ENCODE data around the gene PSME3IP1. TPM values are rescaled to one million over a fixed set of nuclear protein-coding genes. Genes with fewer than 3 reads are reported as not detected.

Gene PSME3IP1
- total RNA-seq, 1 donor from 2014 or later: 77.8 TPM

DNA sequence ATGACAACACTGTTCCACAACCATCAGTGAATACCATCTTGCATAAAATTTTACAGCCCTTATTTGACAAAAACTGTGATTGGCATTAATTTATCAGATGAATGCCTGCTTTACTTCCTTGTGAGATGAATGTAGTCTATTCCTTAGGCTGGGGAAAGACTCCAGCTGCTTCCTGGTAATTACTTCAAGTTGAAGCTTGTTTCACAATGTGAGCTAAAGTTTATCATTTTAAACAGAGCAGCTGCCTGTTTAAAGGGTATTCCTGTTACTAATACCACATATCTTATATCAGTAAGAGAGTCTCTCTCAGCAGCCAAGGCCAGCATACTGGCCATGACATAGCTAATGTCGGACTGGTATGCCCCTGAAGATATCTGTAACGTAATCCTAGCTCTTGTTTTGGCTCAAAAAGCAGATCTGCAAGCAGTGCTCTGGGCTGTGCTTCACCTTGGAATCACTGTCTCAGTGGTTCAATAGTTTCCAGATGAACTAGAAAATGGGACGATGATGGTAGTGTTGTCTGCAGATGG lies 46.0 kb upstream of the PSME3IP1 start:
- Histone ChIP-seq H3K27ac (no peak overlapping the region), H3K4me1 (no peaks in the 10 kb centered on the region), H3K4me3 (no peak overlapping the region), H3K36me3 (peaks cover 96% of the 10 kb centered on the region), H3K27me3 (no peaks in the 10 kb centered on the region), H3K9me3 (no peaks in the 10 kb centered on the region)
- DNase-seq (no peak), ATAC-seq (no peak)
- TF ChIP-seq, protein P1, sequence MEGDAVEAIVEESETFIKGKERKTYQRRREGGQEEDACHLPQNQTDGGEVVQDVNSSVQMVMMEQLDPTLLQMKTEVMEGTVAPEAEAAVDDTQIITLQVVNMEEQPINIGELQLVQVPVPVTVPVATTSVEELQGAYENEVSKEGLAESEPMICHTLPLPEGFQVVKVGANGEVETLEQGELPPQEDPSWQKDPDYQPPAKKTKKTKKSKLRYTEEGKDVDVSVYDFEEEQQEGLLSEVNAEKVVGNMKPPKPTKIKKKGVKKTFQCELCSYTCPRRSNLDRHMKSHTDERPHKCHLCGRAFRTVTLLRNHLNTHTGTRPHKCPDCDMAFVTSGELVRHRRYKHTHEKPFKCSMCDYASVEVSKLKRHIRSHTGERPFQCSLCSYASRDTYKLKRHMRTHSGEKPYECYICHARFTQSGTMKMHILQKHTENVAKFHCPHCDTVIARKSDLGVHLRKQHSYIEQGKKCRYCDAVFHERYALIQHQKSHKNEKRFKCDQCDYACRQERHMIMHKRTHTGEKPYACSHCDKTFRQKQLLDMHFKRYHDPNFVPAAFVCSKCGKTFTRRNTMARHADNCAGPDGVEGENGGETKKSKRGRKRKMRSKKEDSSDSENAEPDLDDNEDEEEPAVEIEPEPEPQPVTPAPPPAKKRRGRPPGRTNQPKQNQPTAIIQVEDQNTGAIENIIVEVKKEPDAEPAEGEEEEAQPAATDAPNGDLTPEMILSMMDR (IDR thresholded peaks at IDR 0.05): no peak
- intact Hi-C loops (cut with DNase I): no loop called here

DNA sequence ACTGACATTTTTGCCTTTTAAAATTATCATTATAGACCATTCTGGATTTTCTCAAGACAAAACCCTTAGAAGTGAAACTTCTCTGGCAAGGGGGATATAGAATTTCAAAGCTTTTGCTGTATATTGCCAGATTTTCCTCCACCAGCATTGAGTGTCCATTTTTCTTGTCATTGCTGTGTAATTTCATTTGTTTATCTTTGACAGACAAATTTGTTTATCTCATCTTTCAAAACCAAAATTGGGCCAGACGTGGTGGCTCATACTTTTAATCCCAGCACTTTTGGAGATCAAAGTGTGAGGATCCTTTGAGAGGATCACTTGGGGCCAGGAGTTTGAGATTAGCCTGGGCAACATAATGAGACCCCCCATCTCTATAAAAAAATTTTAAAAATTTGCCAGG lies 43.2 kb upstream of the PSME3IP1 start:
- no peaks in the 10 kb centered on the region for H3K9me3 ChIP-seq
- ATAC-seq: no peak
- H3K4me3 ChIP-seq: no peak overlapping the region
- H3K27me3 ChIP-seq: no peaks in the 10 kb centered on the region
- intact Hi-C loops (cut with DNase I): no loop called here
- DNase-seq: no peak
- no peak overlapping the region for H3K27ac ChIP-seq
- no peaks in the 10 kb centered on the region for H3K4me1 ChIP-seq
- peaks cover 97% of the 10 kb centered on the region for H3K36me3 ChIP-seq
- TF ChIP-seq, protein P1 (IDR thresholded peaks at IDR 0.05): no peak

DNA sequence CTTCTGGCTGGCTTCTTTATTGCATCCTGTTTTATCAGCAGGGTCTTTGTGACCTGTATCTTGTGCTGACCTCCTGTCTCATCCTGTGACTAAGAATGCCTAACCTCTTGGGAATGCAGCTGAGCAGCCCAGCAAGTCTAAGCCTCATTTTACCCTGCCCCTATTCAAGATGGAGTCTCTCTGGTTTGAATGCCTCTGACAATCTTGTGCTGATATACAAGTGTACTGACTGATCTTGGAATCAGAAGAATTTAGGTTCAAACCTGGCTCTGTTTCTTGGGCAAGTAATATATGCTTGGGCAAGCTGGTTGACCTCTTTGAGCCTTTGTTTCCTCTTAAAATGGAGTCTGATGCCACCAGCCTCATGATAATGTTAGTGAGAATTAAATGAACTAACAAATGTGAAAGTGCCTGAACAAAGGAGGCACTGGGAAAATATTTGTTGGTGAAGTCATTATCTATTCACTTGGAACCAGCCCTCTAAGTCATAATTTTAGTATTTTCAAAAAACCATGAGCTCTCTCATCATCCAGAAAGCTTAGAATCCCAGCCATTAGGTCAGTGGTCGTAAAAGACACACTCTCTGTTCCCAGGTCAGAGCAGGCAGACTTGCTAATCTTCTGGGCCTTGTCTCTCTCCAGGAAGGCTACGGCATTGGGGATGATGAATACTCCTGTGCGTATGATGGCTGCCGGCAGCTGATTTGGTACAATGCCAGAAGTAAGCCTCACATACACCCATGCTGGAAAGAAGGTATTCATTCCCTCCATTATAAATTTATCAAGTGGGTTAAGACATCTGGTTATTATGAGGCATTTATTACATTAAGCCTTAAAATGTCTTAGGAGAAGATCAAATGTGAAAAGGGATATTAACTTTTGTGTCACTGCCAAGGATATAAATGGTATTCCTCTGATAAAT lies 41.1 kb upstream of the PSME3IP1 start:
- DNase-seq (no peak), ATAC-seq (no peak)
- Histone ChIP-seq H3K9me3 (no peaks in the 10 kb centered on the region), H3K36me3 (peaks cover 95% of the 10 kb centered on the region), H3K27me3 (no peaks in the 10 kb centered on the region), H3K4me3 (no peak overlapping the region), H3K27ac (no peak overlapping the region), H3K4me1 (no peaks in the 10 kb centered on the region)
- intact Hi-C loops (cut with DNase I): no loop called here
- TF ChIP-seq, protein P1 (IDR thresholded peaks at IDR 0.05): no peak

DNA sequence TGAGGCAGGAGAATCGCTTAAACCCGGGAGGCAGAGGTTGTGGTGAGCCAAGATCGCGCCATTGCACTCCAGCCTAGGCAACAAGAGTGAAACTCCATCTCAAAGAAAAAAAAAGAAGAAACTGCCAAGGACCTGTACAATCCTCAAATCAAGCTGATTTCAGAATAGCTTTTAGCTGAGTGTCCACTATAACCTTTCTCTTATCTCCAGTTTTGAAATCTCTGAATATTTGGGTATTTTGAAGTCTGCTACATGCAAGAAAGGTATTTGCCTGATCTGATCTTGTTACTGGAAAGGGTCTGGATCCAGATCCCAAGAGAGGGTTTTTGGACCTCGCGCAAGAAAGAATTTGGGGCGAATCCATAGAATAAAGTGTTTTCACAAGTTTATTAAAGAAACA lies 40.1 kb upstream of the PSME3IP1 start:
- DNase-seq: no peak
- TF ChIP-seq, protein P1 (IDR thresholded peaks at IDR 0.05): no peak
- H3K36me3 ChIP-seq: peaks cover 95% of the 10 kb centered on the region
- intact Hi-C loops (cut with DNase I): no loop called here
- H3K27ac ChIP-seq: no peak overlapping the region
- no peak for ATAC-seq
- H3K27me3 ChIP-seq: no peaks in the 10 kb centered on the region
- H3K4me1 ChIP-seq: no peaks in the 10 kb centered on the region
- no peak overlapping the region for H3K4me3 ChIP-seq
- H3K9me3 ChIP-seq: no peaks in the 10 kb centered on the region

DNA sequence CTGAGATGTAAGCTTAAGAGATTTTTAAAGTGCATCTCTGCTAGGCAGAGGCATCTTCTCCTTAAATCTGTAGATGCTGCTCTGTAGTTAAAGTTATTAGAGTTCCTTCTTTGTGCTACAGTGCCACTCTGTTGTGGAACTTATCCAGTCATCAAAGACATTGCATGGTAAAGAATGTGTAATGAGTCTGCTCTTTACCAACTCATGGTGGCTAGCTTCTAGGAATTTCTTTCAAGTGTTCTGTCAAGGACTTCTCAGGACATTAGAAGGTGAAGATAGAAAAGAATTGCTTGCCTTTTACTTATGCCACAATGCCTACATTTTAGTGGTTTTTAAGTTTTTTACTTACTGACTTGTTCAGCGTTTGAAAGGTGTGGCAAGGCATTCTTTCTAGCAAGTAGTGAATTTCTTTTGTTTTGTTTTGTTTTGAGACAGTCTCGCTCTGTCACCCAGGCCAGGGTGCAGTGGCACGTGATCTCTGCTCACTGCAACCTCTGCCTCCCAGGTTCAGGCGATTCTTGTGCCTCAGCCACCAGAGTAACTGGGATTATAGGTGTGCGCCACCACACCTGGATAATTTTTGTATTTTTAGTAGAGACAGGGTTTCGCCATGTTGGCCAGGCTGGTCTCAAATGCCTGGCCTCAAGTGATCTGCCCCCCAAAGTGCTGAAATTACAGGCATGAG lies 39.0 kb upstream of the PSME3IP1 start:
- Histone ChIP-seq H3K9me3 (no peaks in the 10 kb centered on the region), H3K4me3 (no peak overlapping the region), H3K27ac (no peak overlapping the region), H3K4me1 (no peaks in the 10 kb centered on the region), H3K36me3 (peaks cover 96% of the 10 kb centered on the region), H3K27me3 (no peaks in the 10 kb centered on the region)
- no peak for ATAC-seq
- intact Hi-C loops (cut with DNase I): no loop called here
- TF ChIP-seq, protein P1 (IDR thresholded peaks at IDR 0.05): no peak
- no peak for DNase-seq

Data from upper lobe of right lung (tissue), 1 donor.